Measurements from ENCODE around the gene SHISA7. TPM values are rescaled to one million over a fixed set of nuclear protein-coding genes. Genes with fewer than 3 reads are reported as not detected.

Gene SHISA7
- total and polyA plus RNA-seq, 2 of the 4 experiments (the other 2 are of a cell fraction) = not detected

GRCh38 chr19:55435020-55435419, 8.1 kb downstream of the SHISA7 start:
- ATAC-seq (ENCODE audit: low read depth) = no peak

More at GRCh38 chr19:55435020-55435419, 8.1 kb downstream of the SHISA7 start:
- no peak overlapping the region for H3K4me2 ChIP-seq (ENCODE audit: low read depth, low read length)
- peaks cover 11% of the 10 kb centered on the region for H3K9me1 ChIP-seq (ENCODE audit: insufficient read depth, low read length)
- H4K5ac ChIP-seq (ENCODE audit: low read depth, low read length) = no peak overlapping the region
- no peak overlapping the region for H3K9ac ChIP-seq (ENCODE audit: low read depth, low read length)
- H2AK5ac ChIP-seq (ENCODE audit: low read depth, low read length) = 0 out of 2 replicates have a peak overlapping the region, but pooled peaks have one; percentile 16
- peak overlapping the region; percentile 95 for H2BK5ac ChIP-seq (ENCODE audit: low read depth, low read length, poor library complexity, severe bottlenecking)
- H3K4me1 ChIP-seq (ENCODE audit: control insufficient read depth, insufficient read depth, low read length) = no peaks in the 10 kb centered on the region
- intact Hi-C loops (cut with micrococcal nuclease) = loop anchor here (5.0 kb wide), 1 partner anchor 218 kb away; no protein-coding TSS in a partner anchor
- H4K8ac ChIP-seq (ENCODE audit: low read depth in 2 of 2, low read length in 2 of 2) = no peak overlapping the region
- no peaks in the 10 kb centered on the region for H3K79me1 ChIP-seq (ENCODE audit: low read depth in 1 of 2, low read length in 2 of 2)
- in situ Hi-C loops (cut with MboI; ENCODE audit: low sequenced_read_pairs) = no loop called here
- no peaks in the 10 kb centered on the region; the same call in 1 of the 2 replicates for H4K20me1 ChIP-seq (ENCODE audit: insufficient read depth, low read length)
- no TSS peak for BruUV-seq (replicated peaks)
- dilution Hi-C loops (cut with HindIII; ENCODE audit: low sequenced_read_pairs, unreplicated experiment) = no loop called here
- WGBS, 2 experiments (ENCODE audit: extremely low coverage in 2 of 2, insufficient read length in 1 of 2) = 84% methylated on average over 4 of the region's 4 CpGs; no CpG with 5 or more reads in 1 of the 2 experiments
- H3K9me3 ChIP-seq (ENCODE audit: control insufficient read depth, insufficient read depth, low read length) = peaks cover 3% of the 10 kb centered on the region
- ChIA-PET POLR2A (ENCODE audit: unreplicated experiment) (no interaction called here), CTCF (no interaction called here)
- H3K4me3 ChIP-seq (ENCODE audit: insufficient read depth, low read depth, low read length) = no peak overlapping the region
- no peak overlapping the region for H3K4ac ChIP-seq (ENCODE audit: low read depth, low read length)
- no peak overlapping the region for H3K18ac ChIP-seq (ENCODE audit: low read depth, low read length)
- H3K56ac ChIP-seq (ENCODE audit: extremely low read depth, insufficient read depth, low read length) = no peak overlapping the region
- no peak for TF ChIP-seq CEBPB (IDR thresholded peaks at IDR 0.05; ENCODE audit: low read depth, low read length)
- H3K14ac ChIP-seq (replicated peaks; ENCODE audit: low read depth, low read length) = no peak overlapping the region
- H2BK20ac ChIP-seq (ENCODE audit: low read depth, low read length) = no peak overlapping the region
- H3K23ac ChIP-seq (ENCODE audit: low read depth, low read length) = no peak overlapping the region
- H2BK15ac ChIP-seq (ENCODE audit: low read depth, low read length) = no peak overlapping the region
- peaks cover 26% of the 10 kb centered on the region for H3K27me3 ChIP-seq (ENCODE audit: control insufficient read depth, insufficient read depth, low read length)
- H3K36me3 ChIP-seq (ENCODE audit: control insufficient read depth, insufficient read depth, low read length) = no peaks in the 10 kb centered on the region
- H2AK9ac ChIP-seq (replicated peaks; ENCODE audit: low read depth, low read length, poor library complexity) = no peak overlapping the region
- H4K91ac ChIP-seq (ENCODE audit: insufficient read depth, low read depth, low read length) = no peak overlapping the region
- no peak for DNase-seq
- no peak overlapping the region for H3K27ac ChIP-seq (ENCODE audit: insufficient read depth, low read length)
- H2BK120ac ChIP-seq (ENCODE audit: low read depth, low read length) = no peak overlapping the region
- H2AFZ ChIP-seq (replicated peaks; ENCODE audit: low read length, poor library complexity) = no peak overlapping the region

Data from IMR-90 (cell line).